Urinary bladder (tissue), 4 donors: ENCODE data around the gene BCAS3. TPM values are rescaled to one million over a fixed set of nuclear protein-coding genes. Genes with fewer than 3 reads are reported as not detected.
"Not testable (repeated sequence)": the region's sequence is repeated elsewhere in the genome, so short reads cannot be mapped to it uniquely, and the experiment has no call there.

ENCODE experiments used
- DNase-seq: peaks from one replicate; pipeline ENCODE4 v3.0.0-alpha.2; 2015; ENCODE audit errors: extremely low spot score
- H3K27ac ChIP-seq: one replicate; pipeline ENCODE4 v1.5.1; 2013; ENCODE audit warnings: low read depth, mild to moderate bottlenecking, moderate library complexity
- H3K36me3 ChIP-seq: one replicate; pipeline ENCODE4 v1.6.1; 2013; ENCODE audit warnings: mild to moderate bottlenecking, moderate library complexity; ENCODE audit not compliant: insufficient read depth
- H3K4me1 ChIP-seq: one replicate; pipeline ENCODE4 v1.6.1; 2013; ENCODE audit warnings: mild to moderate bottlenecking, moderate library complexity; ENCODE audit not compliant: insufficient read depth
- H3K4me3 ChIP-seq: one replicate; pipeline ENCODE4 v1.5.1; 2013; ENCODE audit warnings: low read depth, low read length
- WGBS: extraction: QIAGEN DNeasy Blood & Tissue Kit; methylation state at CpG from one replicate; pipeline ENCODE4 v1.1.7; 2013; 5-methylcytosine and 5-hydroxymethylcytosine counted together
- polyA plus RNA-seq: library from polyadenylated mRNA; stranded (reverse); fragments of 200-250 nt; gene quantifications from one replicate; pipeline ENCODE4 v1.2.3, GENCODE V29; 2013
- total RNA-seq: library from RNA; depleted of rRNA; stranded (reverse); fragments of >200 nt; gene quantifications from one replicate; pipeline ENCODE4 v1.2.3, GENCODE V29; 2014
- donor health status: healthy with polysubstance abuse.
- donor health status: healthy.

The BCAS3 gene
- total and polyA plus RNA-seq, 2 donors = 17.6 to 72.4 TPM

DNA sequence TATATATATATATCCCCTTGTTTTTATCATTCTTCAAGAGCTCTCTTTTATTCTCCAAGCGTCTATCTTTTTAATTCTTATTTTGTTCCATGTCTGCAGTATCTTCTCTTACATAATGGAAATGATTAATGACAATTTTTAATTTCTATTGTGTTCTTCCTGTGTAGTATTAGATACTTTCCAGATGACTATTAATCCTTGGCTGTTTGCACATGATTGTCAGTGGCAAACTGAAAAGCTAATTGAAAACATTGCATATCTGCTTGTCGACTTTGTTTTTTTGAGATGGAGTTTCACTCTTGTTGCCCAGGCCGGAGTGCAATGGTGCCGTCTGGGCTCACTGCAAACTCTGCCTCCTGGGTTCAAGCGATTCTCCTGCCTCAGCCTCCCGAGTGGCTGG lies 124.7 kb downstream of the BCAS3 start:
- no peak overlapping the region for H3K4me3 ChIP-seq
- WGBS = 90% methylated on average over 6 of the region's 6 CpGs
- no peak overlapping the region for H3K27ac ChIP-seq
- H3K36me3 ChIP-seq = no peaks in the 10 kb centered on the region
- DNase-seq = no peak
- H3K4me1 ChIP-seq = no peaks in the 10 kb centered on the region

DNA sequence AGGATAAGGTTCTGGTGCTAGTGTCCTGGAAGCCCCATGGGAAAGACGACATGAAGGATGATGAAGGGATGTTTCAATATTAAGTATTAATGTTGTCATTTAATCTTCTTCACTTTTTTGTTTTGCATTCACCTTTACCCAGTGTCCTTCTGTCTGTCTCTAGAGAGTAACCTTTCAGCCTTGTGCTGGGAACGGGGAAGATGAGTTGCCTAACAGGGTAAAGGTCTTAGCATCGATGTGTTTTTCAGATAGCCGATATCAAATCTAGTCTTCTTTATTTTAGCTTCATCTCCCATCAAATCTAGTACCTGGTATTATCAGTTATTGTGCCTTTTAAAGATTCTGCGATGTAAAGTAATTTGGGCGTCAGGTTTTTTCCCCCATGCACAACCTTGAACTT lies 125.4 kb downstream of the BCAS3 start:
- 98% methylated on average over 6 of the region's 6 CpGs for WGBS

GRCh38 chr17:60804831-60805230 lies 127.2 kb downstream of the BCAS3 start:
- WGBS = 94% methylated on average over 3 of the region's 3 CpGs
- DNase-seq = no peak
- Histone ChIP-seq H3K4me1 (no peaks in the 10 kb centered on the region), H3K36me3 (no peaks in the 10 kb centered on the region), H3K27ac (no peak overlapping the region), H3K4me3 (no peak overlapping the region)

More for the DNA sequence above, 125.4 kb downstream of the BCAS3 start:
- H3K4me3 ChIP-seq = no peak overlapping the region
- no peaks in the 10 kb centered on the region for H3K4me1 ChIP-seq
- H3K36me3 ChIP-seq = no peaks in the 10 kb centered on the region
- DNase-seq = no peak
- H3K27ac ChIP-seq = no peak overlapping the region

- H3K4me1 ChIP-seq = no peaks in the 10 kb centered on the region
- 90% methylated on average over 1 of the region's 1 CpG for WGBS
- no peaks in the 10 kb centered on the region for H3K36me3 ChIP-seq
- H3K4me3 ChIP-seq = no peak overlapping the region
- no peak overlapping the region for H3K27ac ChIP-seq
- DNase-seq = no peak
Observed at GRCh38 chr17:60809421-60809820, 131.8 kb downstream of the BCAS3 start.

GRCh38 chr17:60814941-60815340 lies 137.3 kb downstream of the BCAS3 start:
- DNase-seq, H3K36me3 ChIP-seq, H3K4me3 ChIP-seq, H3K4me1 ChIP-seq, H3K27ac ChIP-seq: not testable (repeated sequence)
- 70% methylated on average over 2 of the region's 2 CpGs for WGBS

DNA sequence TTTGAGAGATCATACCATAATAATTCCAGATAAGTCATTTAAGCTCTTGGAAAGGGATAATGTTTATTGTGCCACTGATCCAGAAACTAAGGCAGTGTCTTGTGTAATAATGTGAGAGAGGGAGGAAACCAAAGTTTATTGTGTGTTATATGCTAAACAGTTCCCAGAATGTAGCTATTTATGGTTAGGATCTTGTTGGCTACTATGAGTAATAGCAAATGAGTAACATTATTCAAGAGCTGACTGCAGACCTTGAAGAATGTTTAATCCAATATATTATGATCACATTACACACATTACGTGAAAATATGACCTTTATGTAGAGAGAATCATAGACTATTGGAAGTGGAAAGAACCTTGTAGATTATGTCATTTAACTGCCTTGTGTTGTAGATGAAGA lies 139.5 kb downstream of the BCAS3 start:
- DNase-seq = no peak
- Histone ChIP-seq H3K4me1 (no peaks in the 10 kb centered on the region), H3K4me3 (no peak overlapping the region), H3K36me3 (no peaks in the 10 kb centered on the region), H3K27ac (no peak overlapping the region)
- 48% methylated on average over 1 of the region's 1 CpG for WGBS

DNA sequence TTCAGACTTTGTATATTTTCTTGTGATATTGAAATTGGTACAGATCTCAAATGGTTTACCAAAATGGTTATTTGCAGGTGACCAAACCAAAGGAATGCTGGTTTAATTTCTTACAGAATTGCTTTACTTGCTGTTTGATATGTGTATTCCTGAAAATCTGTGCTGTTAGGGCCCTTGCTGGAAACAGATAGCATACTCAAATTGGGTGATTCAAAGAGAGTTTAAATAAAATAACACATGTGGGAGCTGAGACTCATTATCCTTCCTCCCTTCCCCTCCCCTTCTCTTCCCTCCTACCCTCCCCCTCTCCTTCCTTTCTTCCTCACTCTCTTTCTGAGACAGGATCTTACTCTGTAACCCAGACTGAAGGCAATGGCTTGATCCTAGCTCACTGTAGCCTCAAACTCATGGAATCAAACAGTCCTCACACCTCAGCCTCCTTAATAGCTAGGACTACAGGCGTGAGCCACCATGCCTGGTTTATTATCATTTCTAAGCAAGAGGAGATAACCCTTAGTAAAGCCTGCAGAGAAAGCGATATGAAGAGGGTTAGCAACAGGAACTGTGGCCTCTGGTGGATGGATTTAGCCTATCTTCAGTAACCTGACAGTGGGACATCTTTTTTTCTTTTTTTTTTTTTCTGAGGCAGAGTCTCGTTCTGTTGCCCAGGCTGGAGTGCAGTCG lies 141.9 kb downstream of the BCAS3 start:
- 93% methylated on average over 4 of the region's 4 CpGs for WGBS
- Histone ChIP-seq H3K27ac (no peak overlapping the region), H3K4me1 (no peaks in the 10 kb centered on the region), H3K36me3 (no peaks in the 10 kb centered on the region), H3K4me3 (no peak overlapping the region)
- DNase-seq = no peak

DNA sequence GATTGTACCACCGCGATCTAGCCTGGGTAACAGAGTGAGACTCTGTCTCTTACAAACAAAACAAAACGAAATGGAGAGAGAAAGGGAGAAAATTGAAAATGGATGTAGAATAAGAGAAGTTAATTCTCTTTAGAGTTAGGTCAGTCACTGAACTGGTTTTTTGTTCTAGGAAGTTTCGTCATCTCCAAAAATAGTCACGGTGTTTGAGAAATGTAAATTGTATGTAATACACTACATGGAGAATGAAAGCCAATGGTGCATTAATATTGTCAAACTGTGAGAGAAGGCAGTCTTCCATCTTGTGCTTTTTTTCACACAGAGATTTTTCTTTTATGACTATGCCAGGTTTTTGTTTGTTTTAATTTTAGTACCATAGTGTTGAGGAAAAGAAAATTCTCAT lies 145.9 kb downstream of the BCAS3 start:
- Histone ChIP-seq H3K4me1 (no peaks in the 10 kb centered on the region), H3K36me3 (no peaks in the 10 kb centered on the region), H3K4me3 (no peak overlapping the region), H3K27ac (no peak overlapping the region)
- 72% methylated on average over 5 of the region's 5 CpGs for WGBS
- DNase-seq = no peak

DNA sequence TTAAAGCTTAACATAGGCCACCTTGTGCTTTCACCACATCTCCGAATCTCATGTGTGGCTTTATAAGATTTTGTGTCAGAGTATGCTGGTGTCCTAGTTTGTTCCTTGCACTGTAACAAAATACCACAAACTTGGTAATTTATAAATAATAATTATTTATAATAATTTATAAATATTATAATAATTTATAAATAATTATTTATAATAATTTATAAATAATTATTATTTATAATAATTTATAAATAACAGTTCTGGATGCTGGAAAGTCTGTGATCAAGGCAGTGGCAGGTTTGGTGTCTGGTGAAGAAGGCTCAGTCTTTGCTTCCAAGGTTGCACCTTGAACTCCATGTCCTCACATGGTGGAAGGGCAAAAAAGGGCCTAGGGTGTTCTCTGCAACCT lies 147.7 kb downstream of the BCAS3 start:
- 98% methylated on average over 1 of the region's 1 CpG for WGBS
- no peak for DNase-seq
- Histone ChIP-seq H3K4me1 (no peaks in the 10 kb centered on the region), H3K27ac (no peak overlapping the region), H3K4me3 (no peak overlapping the region), H3K36me3 (no peaks in the 10 kb centered on the region)

- H3K4me1 ChIP-seq = no peaks in the 10 kb centered on the region
- no peak for DNase-seq
- no peaks in the 10 kb centered on the region for H3K36me3 ChIP-seq
- no peak overlapping the region for H3K4me3 ChIP-seq
- H3K27ac ChIP-seq = no peak overlapping the region
Observed at GRCh38 chr17:60827943-60828342, 150.3 kb downstream of the BCAS3 start.

GRCh38 chr17:60832151-60832585 lies 154.5 kb downstream of the BCAS3 start:
- Histone ChIP-seq H3K27ac (no peak overlapping the region), H3K4me3 (no peak overlapping the region), H3K4me1 (no peaks in the 10 kb centered on the region), H3K36me3 (no peaks in the 10 kb centered on the region)
- 37% methylated on average over 2 of the region's 2 CpGs for WGBS
- no peak for DNase-seq

DNA sequence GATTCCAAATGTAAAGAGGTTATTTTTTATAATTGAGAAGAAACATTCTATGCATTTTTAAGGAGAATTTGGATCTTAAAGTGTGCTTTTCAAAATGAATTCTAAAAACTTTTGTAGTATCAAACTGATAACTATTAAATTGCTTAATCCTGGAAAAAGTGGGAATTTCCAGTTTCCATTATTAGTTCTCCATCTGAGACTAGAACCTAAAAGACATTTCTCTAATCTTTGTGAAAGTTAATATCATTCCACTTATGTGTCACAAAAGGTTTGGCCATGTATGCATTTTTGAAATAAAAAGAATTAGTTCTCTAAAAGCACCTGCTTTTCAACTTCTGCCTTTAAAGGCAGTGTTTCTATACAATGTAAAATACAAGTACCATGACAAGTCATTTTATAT lies 155.0 kb downstream of the BCAS3 start:
- Histone ChIP-seq H3K27ac (no peak overlapping the region), H3K4me1 (no peaks in the 10 kb centered on the region), H3K36me3 (no peaks in the 10 kb centered on the region), H3K4me3 (no peak overlapping the region)
- no peak for DNase-seq

DNA sequence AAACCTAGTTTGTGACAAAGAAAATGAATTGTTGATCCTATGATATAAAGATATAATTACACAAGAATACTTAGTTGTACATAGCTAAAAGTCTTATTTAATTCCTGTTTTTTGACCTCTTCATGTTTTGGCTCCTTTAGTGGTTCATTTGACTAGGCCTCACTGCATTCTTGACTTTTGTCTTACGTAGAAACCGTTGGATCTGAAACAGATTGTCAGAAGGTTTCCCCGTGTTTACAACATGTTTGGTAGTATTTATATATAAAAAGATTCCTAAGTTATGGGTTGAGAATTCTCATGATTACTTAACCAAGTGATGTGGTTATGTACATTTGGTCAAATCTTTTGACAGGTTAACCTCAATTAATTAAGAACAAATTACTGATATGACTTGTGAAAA lies 162.8 kb downstream of the BCAS3 start:
- no peak for DNase-seq
- no peak overlapping the region for H3K27ac ChIP-seq
- WGBS = 52% methylated on average over 3 of the region's 3 CpGs
- H3K4me1 ChIP-seq = no peaks in the 10 kb centered on the region
- no peaks in the 10 kb centered on the region for H3K36me3 ChIP-seq
- no peak overlapping the region for H3K4me3 ChIP-seq

GRCh38 chr17:60845012-60845411 lies 167.4 kb downstream of the BCAS3 start:
- 83% methylated on average over 6 of the region's 6 CpGs for WGBS

DNA sequence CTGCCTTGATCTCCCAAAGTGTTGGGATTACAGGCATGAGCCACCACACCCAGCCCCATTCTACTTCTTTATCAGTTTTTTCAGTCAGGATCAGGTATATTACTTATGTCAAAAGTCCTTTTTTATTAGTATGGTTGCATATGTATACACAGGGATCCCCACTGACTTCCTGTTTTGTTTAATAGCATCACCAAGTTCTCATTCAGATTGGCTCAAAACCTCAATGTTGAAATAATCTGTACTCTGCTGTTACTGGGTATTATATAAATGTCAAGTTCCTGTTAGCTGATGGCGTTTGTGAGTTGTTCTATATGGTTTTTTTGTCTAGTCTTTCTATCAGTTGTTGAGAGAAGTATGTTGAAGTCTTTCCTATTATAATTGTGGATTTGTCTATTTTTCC lies 168.5 kb downstream of the BCAS3 start:
- WGBS = 69% methylated on average over 1 of the region's 1 CpG
- H3K36me3 ChIP-seq = no peaks in the 10 kb centered on the region
- DNase-seq = no peak
- H3K4me3 ChIP-seq = no peak overlapping the region
- no peak overlapping the region for H3K27ac ChIP-seq
- H3K4me1 ChIP-seq = no peaks in the 10 kb centered on the region

More at GRCh38 chr17:60845012-60845411, 167.4 kb downstream of the BCAS3 start:
- Histone ChIP-seq H3K4me1 (no peaks in the 10 kb centered on the region), H3K27ac (no peak overlapping the region), H3K4me3 (no peak overlapping the region), H3K36me3 (no peaks in the 10 kb centered on the region)
- DNase-seq = no peak
